ENCODE results near the gene CUL5.
A peak's percentile ranks its signal among the peaks of the same experiment; 100 is the strongest.
"Not testable (repeated sequence)": the region's sequence is repeated elsewhere in the genome, so short reads cannot be mapped to it uniquely, and the experiment has no call there.

Gene CUL5

GRCh38 chr11:108117746-108118371 lies 109.2 kb downstream of the CUL5 start:
- DNase-seq: no peak

GRCh38 chr11:108120936-108121273 lies 112.2 kb downstream of the CUL5 start:
- DNase-seq: not testable (repeated sequence)

- DNase-seq: peak; percentile 93
These were observed 112.8 kb downstream of the CUL5 start, which contains the start of gene ACAT1 for GRCh38 chr11:108121274-108122155. ACAT1 (plus strand) TSS chr11:108121567; CDS start chr11:108121607, 40 bp downstream.

GRCh38 chr11:108122166-108122628 lies 113.5 kb downstream of the CUL5 start:
- no peak for DNase-seq

- DNase-seq: no peak
These were observed 116.4 kb downstream of the CUL5 start for GRCh38 chr11:108125096-108125495.

- DNase-seq: no peak
These were observed 120.1 kb downstream of the CUL5 start for GRCh38 chr11:108128772-108129171.

GRCh38 chr11:108131993-108132392 lies 123.3 kb downstream of the CUL5 start:
- DNase-seq: no peak

GRCh38 chr11:108132993-108133538 lies 124.4 kb downstream of the CUL5 start:
- DNase-seq: not testable (repeated sequence)

- DNase-seq: peak; percentile 16 to 22
These were observed 127.3 kb downstream of the CUL5 start for GRCh38 chr11:108135845-108136544.

GRCh38 chr11:108137212-108137611 lies 128.5 kb downstream of the CUL5 start:
- DNase-seq: no peak

GRCh38 chr11:108142304-108142703 lies 133.6 kb downstream of the CUL5 start:
- DNase-seq: no peak

- no peak for DNase-seq
These were observed 135.9 kb downstream of the CUL5 start for GRCh38 chr11:108144615-108145014.

GRCh38 chr11:108147150-108147549 lies 138.5 kb downstream of the CUL5 start:
- no peak for DNase-seq

- no peak for DNase-seq
These were observed 139.9 kb downstream of the CUL5 start for GRCh38 chr11:108148556-108148955.

- no peak for DNase-seq
These were observed 145.9 kb downstream of the CUL5 start for GRCh38 chr11:108154591-108154990.

Measured in activated CD4-positive, alpha-beta T cell treated with anti-CD3 and anti-CD28 coated beads, Interleukin-2, amount 50 U/mL, for 4 hours (primary cell).